ENCODE measurements around the gene TARBP1.
"Not testable (repeated sequence)": the region's sequence is repeated elsewhere in the genome, so short reads cannot be mapped to it uniquely, and the experiment has no call there.

The TARBP1 gene, protein sequence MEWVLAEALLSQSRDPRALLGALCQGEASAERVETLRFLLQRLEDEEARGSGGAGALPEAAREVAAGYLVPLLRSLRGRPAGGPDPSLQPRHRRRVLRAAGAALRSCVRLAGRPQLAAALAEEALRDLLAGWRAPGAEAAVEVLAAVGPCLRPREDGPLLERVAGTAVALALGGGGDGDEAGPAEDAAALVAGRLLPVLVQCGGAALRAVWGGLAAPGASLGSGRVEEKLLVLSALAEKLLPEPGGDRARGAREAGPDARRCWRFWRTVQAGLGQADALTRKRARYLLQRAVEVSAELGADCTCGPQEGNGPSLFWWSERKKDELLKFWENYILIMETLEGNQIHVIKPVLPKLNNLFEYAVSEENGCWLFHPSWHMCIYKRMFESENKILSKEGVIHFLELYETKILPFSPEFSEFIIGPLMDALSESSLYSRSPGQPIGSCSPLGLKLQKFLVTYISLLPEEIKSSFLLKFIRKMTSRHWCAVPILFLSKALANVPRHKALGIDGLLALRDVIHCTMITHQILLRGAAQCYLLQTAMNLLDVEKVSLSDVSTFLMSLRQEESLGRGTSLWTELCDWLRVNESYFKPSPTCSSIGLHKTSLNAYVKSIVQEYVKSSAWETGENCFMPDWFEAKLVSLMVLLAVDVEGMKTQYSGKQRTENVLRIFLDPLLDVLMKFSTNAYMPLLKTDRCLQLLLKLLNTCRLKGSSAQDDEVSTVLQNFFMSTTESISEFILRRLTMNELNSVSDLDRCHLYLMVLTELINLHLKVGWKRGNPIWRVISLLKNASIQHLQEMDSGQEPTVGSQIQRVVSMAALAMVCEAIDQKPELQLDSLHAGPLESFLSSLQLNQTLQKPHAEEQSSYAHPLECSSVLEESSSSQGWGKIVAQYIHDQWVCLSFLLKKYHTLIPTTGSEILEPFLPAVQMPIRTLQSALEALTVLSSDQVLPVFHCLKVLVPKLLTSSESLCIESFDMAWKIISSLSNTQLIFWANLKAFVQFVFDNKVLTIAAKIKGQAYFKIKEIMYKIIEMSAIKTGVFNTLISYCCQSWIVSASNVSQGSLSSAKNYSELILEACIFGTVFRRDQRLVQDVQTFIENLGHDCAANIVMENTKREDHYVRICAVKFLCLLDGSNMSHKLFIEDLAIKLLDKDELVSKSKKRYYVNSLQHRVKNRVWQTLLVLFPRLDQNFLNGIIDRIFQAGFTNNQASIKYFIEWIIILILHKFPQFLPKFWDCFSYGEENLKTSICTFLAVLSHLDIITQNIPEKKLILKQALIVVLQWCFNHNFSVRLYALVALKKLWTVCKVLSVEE (N-terminal part only)

DNA sequence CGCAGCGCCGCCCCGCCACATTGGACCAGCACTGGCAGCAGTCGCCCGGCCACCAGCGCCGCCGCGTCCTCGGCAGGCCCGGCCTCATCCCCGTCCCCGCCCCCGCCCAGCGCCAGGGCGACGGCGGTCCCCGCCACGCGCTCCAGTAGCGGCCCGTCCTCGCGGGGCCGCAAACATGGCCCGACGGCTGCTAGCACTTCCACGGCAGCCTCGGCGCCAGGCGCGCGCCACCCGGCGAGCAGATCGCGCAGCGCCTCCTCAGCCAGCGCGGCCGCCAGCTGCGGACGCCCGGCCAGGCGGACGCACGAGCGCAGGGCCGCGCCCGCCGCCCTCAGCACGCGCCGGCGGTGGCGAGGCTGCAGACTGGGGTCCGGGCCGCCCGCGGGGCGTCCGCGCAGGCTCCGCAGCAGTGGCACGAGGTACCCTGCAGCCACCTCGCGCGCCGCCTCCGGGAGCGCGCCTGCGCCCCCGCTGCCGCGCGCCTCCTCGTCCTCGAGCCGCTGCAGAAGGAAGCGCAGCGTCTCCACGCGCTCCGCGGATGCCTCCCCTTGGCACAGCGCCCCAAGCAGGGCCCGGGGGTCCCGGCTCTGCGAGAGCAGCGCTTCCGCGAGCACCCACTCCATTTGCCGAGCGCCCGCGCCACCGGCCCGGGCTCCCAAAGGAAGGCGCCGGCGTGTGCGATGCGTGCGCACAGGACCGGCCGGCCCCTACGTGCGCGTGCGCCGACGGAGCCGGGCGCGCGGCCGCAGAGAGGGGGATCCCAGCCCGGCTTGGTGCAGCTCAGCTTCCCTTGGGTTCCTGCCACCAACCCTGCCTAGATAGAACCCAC lies at the start of gene TARBP1:
TSS of gene TARBP1 (minus strand) at position 699 of the 829 bp plus-strand sequence. CDS start at position 623, 76 bp downstream.
- intact Hi-C loops (cut with DNase I), result no loop called here
- peak; percentile 16 to 85 (median 70) for DNase-seq

DNA sequence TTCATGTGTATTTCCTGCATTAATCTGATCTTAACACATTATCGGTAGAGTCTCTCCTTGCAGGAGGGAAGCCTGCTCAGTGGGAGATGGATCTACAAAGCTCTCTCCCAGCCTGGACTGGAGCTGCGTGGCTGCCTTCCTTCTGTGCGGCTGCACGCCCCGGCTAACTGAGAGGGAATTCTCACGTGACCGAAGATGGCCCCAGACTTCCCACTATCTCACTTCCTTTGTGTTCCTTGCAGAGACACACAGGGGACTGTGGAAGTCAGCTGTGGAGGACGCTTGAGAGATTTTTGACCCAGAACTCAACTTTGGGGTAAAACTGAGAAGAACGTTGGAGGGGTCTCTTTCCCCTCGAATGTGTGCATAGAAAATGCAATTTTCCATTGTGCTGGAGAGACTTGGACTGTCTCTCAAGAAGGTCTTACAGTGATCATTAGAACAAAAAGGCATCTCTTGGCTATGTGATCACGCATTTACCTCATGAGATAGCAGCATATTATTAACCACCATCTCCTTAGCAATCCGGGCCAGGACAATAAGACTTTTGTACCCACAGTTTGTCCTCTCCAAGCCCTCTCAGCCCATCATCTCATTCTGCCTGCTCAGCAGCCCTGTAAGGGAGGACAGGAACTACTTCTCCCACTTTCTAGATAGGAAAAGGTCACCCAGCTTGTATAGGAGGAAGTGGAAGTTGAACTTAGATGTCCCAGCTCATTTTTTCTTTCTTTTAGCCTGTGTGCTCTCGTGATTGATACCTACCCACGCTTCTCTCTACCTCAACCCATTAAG lies 49.3 kb upstream of the TARBP1 start:
- intact Hi-C loops (cut with DNase I), result no loop called here
- DNase-seq, result peak in 20 of 42 donors; percentile 25 to 80 (median 50)

DNA sequence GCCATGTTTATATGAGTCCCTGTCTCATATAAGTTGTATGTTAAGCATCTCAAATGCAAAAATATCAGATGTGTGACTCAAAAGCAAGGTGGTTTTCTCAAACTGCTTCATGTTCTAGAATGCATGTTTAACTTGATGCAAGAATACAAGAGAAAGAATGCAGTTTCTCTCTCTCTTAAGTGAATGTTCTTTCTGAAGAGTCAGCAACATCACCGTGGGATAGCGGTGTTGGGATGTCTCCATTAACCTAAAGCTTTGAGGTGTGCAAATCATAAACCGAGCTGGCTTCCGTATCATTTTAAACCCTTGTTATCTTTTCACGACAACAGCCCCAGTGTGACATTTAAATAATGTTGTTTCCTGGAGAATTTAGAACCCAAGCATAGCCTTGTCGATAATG lies 48.4 kb upstream of the TARBP1 start:
- intact Hi-C loops (cut with DNase I), result no loop called here
- DNase-seq, result no peak

DNA sequence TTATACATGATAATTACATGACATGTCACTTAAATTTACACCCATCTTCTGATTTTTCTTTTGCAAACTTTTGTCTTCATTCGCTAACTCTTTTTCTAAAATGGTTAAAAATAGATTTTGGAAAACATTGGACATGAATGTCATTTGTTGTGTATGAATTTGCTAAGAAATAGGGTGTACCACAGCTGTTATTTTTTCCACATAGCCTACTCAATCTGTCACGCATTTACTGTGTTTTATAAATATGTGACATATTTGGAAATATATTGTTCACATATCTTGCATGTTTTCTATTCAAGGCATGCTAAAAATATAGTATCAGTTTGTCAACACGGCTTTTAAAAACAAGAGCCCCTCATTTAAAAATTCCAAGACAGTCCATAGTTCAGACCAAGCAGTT lies 47.9 kb upstream of the TARBP1 start:
- no peak for DNase-seq
- intact Hi-C loops (cut with DNase I), result no loop called here

DNA sequence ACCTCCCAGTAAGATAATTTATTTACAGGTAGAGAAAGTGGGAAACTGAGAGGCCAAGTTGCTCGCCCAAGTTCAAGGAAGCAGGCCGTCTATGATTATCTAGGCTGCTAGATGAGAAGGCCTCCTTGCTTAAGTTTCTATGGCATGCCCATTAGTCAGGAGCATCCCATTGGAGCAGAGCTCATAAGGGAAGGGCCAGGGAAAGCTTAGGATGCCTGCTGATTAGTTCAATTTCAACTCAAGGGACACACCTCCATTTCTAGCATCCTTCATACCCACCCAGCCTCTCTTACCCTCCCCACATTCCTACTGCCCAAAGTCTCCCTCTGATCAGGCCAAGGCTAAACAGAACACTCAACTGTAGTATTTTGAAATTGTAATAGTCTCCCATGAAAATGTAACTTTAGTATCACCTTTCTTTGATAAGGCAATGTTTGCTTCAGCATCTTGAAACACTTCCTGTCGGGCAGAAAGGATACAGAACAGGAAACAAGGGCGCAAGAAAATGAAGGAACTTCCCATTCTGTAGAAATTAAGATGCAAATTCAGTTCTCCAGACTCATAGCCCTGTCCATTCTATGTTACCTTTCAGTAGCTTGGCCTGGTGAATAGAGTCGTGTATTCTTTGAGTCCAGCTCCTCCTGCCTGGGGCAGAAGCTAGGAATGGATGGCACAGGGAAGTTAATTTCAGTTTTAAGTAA lies 46.3 kb upstream of the TARBP1 start:
- intact Hi-C loops (cut with DNase I), result no loop called here
- no peak for DNase-seq

DNA sequence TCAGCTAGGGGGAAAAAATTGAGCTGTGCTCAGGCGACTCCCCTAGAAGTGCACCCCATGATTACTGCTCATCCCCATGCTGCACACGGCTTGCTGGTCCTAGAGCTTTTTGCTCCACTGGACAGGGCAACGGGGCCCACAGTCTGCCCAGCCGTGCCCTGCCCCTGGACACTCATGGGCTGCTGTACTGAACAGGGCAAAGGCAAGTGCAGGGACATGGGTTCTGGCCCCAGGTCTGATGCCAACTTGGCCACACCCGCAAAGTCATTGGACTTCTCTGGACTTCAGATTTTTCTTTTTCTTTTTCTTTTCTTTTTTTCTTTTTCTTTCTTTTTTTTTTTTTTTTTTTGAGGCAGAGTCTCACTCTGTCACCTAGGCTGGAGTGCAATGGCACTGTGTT lies 42.9 kb upstream of the TARBP1 start:
- DNase-seq, result no peak
- intact Hi-C loops (cut with DNase I), result no loop called here

DNA sequence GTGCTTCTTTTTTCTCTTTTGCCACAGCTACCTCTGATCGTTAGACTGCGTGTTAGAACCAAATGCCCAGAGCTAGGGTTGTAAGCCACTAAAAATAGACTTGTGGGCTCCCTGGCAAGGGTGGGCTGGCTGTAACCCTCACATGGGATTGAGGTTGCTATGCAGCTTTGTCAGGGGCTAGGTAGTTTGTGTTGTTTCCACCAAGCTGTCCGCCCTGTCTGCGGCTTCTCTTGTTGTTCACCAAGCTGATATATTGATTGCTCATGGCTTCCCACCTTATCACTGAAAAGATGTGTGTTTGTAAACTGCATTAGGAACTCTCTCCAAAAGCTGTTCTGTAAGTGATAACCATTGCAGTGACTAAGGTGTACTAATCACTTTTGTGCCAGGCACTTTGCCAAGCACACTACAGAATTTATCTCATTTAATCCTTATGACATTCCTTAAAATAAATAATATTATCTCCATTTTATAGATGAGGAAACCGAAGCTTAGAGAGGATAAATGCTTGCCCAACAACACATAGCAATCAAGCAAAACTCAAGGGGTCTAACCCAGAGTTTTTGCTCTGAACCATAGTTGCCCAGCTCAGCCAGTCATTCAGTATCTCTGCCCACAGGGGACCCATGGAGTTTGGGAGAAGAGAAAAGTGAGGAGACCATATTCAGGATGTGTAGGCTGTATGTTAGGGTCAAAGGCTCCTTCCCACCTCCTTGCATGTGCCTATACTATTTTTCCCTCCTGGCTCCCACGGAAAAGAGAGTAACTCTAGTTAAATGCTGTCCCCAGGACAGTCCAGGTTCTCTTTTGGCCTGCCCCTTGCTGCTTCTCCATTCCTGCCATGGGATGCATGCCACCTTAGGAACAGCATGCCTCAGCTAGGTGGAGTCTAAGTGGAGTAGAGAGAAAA lies 42.2 kb upstream of the TARBP1 start:
- DNase-seq, result no peak
- intact Hi-C loops (cut with DNase I), result no loop called here

DNA sequence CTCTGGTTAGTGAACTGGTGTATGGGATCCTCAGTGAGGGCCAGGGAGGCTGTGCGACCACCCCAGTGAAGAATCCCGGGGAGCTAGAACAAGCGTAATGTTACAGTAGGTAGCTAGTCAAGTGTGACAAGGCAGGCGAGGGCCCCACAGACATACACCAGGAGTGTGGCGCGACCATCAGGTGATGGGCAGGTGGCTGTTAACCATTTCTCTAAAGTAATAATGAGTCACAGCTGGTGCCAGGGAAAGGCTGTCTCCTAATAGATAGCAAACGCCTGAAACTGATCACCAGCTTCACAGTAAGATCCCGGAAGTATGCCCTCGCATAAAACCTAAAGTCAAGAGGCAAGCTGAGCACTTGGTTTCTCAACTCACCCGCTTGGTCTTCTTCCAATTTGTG lies 40.5 kb upstream of the TARBP1 start:
- intact Hi-C loops (cut with DNase I), result no loop called here
- no peak for DNase-seq

DNA sequence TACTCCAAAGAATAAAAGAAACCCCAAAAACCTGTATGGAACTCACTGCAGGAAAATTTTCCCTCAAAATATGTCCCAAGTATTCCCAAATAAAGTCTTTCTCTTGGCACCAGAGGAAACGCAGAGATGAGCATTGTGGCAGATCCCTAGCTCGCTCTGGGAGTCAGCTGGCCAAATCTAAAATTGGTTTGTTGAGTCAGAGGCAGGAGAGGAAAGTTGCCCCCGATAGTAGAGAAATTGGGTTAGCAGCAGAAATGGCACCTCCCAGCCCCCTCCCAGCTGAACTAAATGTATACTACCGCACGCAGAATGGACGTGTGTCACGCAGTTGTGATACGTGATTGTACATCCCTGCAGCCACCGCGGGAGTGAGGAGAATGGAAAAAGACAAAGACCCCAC lies 39.9 kb upstream of the TARBP1 start:
- intact Hi-C loops (cut with DNase I), result no loop called here
- DNase-seq, result no peak

DNA sequence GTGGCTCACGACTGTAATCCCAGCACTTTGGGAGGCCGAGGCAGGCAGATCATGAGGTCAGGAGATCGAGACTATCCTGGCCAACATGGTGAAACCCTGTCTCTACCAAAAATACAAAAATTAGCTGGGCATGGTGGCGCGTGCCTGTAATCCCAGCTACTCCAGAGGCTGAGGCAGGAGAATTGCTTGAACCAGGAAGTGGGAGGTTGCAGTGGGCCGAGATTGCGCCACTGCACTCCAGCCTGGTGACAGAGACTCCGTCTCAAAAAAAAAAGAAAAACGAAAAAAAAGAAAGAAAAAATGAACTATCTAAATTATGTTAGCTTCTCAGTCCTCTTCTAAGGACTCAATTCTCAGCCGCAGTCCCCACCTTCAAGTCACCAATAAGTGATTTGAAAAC lies 39.1 kb upstream of the TARBP1 start:
- DNase-seq; intact Hi-C loops (cut with DNase I): not testable (repeated sequence)

DNA sequence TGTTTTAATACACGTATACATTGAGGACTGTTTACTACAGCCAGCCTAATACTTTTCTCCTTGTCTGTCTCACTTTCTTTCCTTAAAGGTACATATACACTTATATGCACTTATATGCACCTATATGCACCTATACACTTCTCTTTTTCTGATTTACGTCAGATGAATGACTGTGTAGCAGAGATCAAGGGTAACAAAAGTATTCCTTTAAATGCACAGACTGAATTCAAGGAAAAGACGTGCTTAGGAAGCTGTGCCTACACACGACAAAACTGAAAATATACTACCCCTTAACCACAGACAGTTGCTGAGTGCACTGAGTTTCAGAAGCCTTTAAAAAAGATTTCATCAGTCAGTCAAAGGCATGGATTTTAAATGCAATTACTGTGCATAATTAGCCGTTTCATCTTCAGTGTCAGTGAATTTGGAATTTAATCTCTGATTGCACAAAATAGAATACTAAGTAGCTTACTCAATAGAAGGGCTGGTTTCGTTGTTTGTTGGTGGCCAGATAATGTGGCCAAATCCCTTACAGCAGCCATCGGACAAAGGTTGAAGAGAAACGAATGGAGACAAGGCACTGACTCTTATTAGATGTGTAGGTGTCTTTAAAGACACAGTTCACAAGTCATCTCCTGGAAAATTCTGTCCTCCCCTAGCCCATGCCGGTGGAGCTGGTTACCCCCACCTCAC lies 38.3 kb upstream of the TARBP1 start:
- DNase-seq, result no peak
- intact Hi-C loops (cut with DNase I), result no loop called here

DNA sequence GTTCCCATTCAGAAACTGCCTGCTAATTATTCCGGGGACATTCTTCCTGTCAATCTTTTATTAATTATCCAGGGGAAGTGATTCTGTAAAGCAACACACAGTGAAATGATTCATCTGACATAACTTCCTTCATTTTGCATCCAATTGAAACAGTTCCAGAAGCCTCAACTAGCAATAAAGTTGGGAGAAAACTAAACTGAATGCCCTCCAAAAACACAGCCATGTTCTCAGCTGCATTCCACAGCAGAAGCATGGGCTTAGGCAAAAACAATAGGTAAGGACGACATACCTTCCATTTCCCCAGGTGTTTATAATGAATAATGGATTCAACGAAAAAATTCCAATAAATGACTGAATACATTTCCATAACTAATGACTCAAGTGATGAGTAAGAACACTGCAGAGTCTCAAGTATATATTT lies 36.9 kb upstream of the TARBP1 start:
- DNase-seq, result no peak
- intact Hi-C loops (cut with DNase I), result no loop called here

DNA sequence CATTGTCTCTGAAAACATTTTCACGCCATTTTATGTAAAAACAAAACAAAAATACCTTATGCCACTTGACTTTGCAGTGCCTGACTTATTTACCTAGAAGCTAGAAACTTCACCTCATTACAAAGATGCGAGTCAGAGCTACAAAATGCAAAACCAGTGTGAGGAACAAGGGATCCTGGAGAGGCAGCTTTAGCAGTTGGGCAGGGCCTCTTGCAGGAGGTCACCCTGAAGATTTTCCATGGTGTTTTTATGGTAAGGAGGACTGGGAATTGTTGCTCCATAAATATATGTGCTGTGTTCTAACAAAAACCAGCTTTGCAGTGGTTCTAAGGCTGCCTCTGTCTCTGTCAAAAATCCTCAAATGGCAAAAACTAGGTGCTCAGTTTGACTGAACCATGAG lies 36.4 kb upstream of the TARBP1 start:
- intact Hi-C loops (cut with DNase I), result no loop called here
- DNase-seq, result no peak

DNA sequence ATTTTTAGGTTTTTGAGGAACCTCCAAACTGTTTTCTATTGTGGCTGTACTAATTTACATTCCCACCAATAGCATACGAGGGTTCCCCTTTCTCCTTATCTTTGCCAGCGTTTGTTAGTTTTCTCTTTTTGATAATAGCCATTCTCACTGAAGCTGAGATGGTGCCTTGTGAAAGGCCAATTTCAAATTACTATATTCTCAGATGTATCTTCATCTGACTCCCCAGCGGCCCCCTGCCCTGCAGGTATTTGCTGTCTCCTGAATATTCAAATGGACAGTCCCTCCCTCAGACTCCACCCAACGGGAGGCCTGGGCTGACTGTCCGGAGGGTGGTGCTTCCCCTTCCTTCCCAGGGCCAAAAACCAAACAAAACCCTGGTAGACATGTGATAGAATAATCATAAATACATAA lies 33.5 kb upstream of the TARBP1 start:
- DNase-seq, result no peak
- intact Hi-C loops (cut with DNase I), result no loop called here
